GM12865 (cell line): ENCODE data around the gene TRMT61B.

Experiments
- DNase-seq: peaks from one replicate; pipeline ENCODE4 v3.0.0; 2010; ENCODE audit warnings: low read depth
- H3K4me3 ChIP-seq: 2 replicates; pipeline ENCODE4 v1.5.1; 2011; ENCODE audit warnings: mild to moderate bottlenecking, low read depth, low read length, control low read depth
- CTCF ChIP-seq: IDR thresholded peaks from 2 replicates; pipeline ENCODE4 v1.5.1; 2011; ENCODE audit warnings: low read length, control low read depth, low read depth, inconsistent platforms; ENCODE audit not compliant: insufficient read depth; ENCODE audit errors: missing control alignments

TRMT61B gene

GRCh38 chr2:28905533-28905932 lies 35.4 kb upstream of the TRMT61B start:
- DNase-seq: no peak
- no peak for TF ChIP-seq CTCF
- H3K4me3 ChIP-seq: no peak overlapping the region

- no peak overlapping the region for H3K4me3 ChIP-seq
- TF ChIP-seq CTCF: no peak
Observed at GRCh38 chr2:28904802-28905457, 34.8 kb upstream of the TRMT61B start.

GRCh38 chr2:28904295-28904694 lies 34.2 kb upstream of the TRMT61B start:
- DNase-seq: no peak
- TF ChIP-seq CTCF: no peak
- no peak overlapping the region for H3K4me3 ChIP-seq

More at GRCh38 chr2:28904802-28905457, 34.8 kb upstream of the TRMT61B start:
- no peak for DNase-seq

- no peak for DNase-seq
- no peak overlapping the region for H3K4me3 ChIP-seq
- TF ChIP-seq CTCF: no peak
Observed at GRCh38 chr2:28902584-28902983, 32.5 kb upstream of the TRMT61B start.

- no peak for TF ChIP-seq CTCF
- no peak for DNase-seq
- H3K4me3 ChIP-seq: no peak overlapping the region
Observed at GRCh38 chr2:28901841-28902240, 31.7 kb upstream of the TRMT61B start.

GRCh38 chr2:28901202-28901601 lies 31.1 kb upstream of the TRMT61B start:
- DNase-seq: peak; percentile 9
- H3K4me3 ChIP-seq: no peak overlapping the region
- TF ChIP-seq CTCF: no peak

- DNase-seq: peak; percentile 10
- H3K4me3 ChIP-seq: peak overlapping the region; percentile 84
- no peak for TF ChIP-seq CTCF
Observed at GRCh38 chr2:28898048-28898447, 27.9 kb upstream of the TRMT61B start.
